Fibroblast of lung (primary cell): Measurements from ENCODE around the gene PPME1. TPM values are rescaled to one million over a fixed set of nuclear protein-coding genes. Genes with fewer than 3 reads are reported as not detected.

ENCODE experiments used
- DNase-seq, 2 donors: peaks; one replicate each; pipeline versions ENCODE4 v3.0.0 to v3.0.0-alpha.2; 2010; ENCODE audit warnings: low read depth in 2 of 2
- H2AFZ ChIP-seq: 2 replicates; pipeline ENCODE4 v1.5.1; 2012; ENCODE audit warnings: low read length, control low read depth, inconsistent platforms
- H3K27ac ChIP-seq: 2 replicates; pipeline ENCODE4 v1.5.1; 2011; ENCODE audit warnings: low read length, control low read depth; ENCODE audit not compliant: insufficient read depth
- H3K27me3 ChIP-seq: 2 replicates; pipeline ENCODE4 v1.5.1; 2011; ENCODE audit warnings: mild to moderate bottlenecking, low read length; ENCODE audit not compliant: control insufficient read depth, insufficient read depth
- H3K36me3 ChIP-seq: 2 replicates; pipeline ENCODE4 v1.5.1; 2011; ENCODE audit warnings: low read length; ENCODE audit not compliant: control insufficient read depth, insufficient read depth
- H3K4me1 ChIP-seq: 2 replicates; pipeline ENCODE4 v1.5.1; 2011; ENCODE audit warnings: low read length; ENCODE audit not compliant: control insufficient read depth, insufficient read depth; ENCODE audit errors: extremely low read depth
- H3K4me2 ChIP-seq: 2 replicates; pipeline ENCODE4 v1.5.1; 2011; ENCODE audit warnings: low read length, control low read depth; ENCODE audit not compliant: insufficient read depth; ENCODE audit errors: extremely low read depth
- H3K4me3 ChIP-seq, 4 experiments: fragments of 200-600 bp in 1 of 4; sonication (generic) in 1 of 4; replicated peaks in 1 of 4; 2 replicates each; pipeline ENCODE4 v1.5.1; 2011 to 2016; ENCODE audit warnings: low read length in 4 of 4, low read depth in 3 of 4, mild to moderate bottlenecking in 3 of 4, control low read depth in 2 of 4, inconsistent platforms in 1 of 4, mixed read lengths in 1 of 4; ENCODE audit not compliant: insufficient read depth in 1 of 4; ENCODE audit errors: control extremely low read depth in 1 of 4
- H3K79me2 ChIP-seq: 2 replicates; pipeline ENCODE4 v1.5.1; 2012; ENCODE audit warnings: mild to moderate bottlenecking, low read length, inconsistent platforms; ENCODE audit not compliant: control insufficient read depth, insufficient read depth
- H3K9ac ChIP-seq: 2 replicates; pipeline ENCODE4 v1.5.1; 2011; ENCODE audit warnings: mild to moderate bottlenecking, low read length, control low read depth; ENCODE audit not compliant: insufficient read depth
- H3K9me3 ChIP-seq: 2 replicates; pipeline ENCODE4 v1.5.1; 2012; ENCODE audit warnings: low read depth, low read length; ENCODE audit not compliant: control insufficient read depth, insufficient read depth
- H4K20me1 ChIP-seq: 2 replicates; pipeline ENCODE4 v1.5.1; 2011; ENCODE audit warnings: low read length; ENCODE audit not compliant: control insufficient read depth, insufficient read depth; ENCODE audit errors: extremely low read depth
- EZH2 ChIP-seq: IDR thresholded peaks from 2 replicates; pipeline ENCODE4 v1.5.1; 2012; ENCODE audit warnings: low read length, control low read depth, mild to moderate bottlenecking; ENCODE audit errors: missing control alignments
- polyA plus RNA-seq, 2 donors: library from polyadenylated mRNA; depleted of rRNA in 1 of 2; stranded (reverse) in 1 of 2; unstranded in 1 of 2; fragments of >200 nt; gene quantifications; 2 replicates each; pipeline ENCODE4 v1.2.1, GENCODE V29; 2011 to 2012; ENCODE audit warnings: missing spikeins in 1 of 2
- total RNA-seq: library from RNA; depleted of rRNA; stranded (reverse); fragments of >200 nt; gene quantifications from 2 replicates; pipeline ENCODE4 v1.2.1, GENCODE V29; 2014
- TF ChIP-seq, protein P1 (sequence below), 2 donors: IDR thresholded peaks in 1 of 2; conservative IDR thresholded peaks in 1 of 2; 1 replicate in 1 of 2; 2 replicates in 1 of 2; pipeline ENCODE4 v1.5.1; 2011 to 2012; ENCODE audit warnings: low read length in 2 of 2, control low read depth in 1 of 2, inconsistent platforms in 1 of 2, low read depth in 1 of 2, mild to moderate bottlenecking in 1 of 2

Gene PPME1
- total and polyA plus RNA-seq, 2 donors (not counting 1 experiment from before 2014, with no cell fraction given) = 35.3 to 38.8 TPM

DNA sequence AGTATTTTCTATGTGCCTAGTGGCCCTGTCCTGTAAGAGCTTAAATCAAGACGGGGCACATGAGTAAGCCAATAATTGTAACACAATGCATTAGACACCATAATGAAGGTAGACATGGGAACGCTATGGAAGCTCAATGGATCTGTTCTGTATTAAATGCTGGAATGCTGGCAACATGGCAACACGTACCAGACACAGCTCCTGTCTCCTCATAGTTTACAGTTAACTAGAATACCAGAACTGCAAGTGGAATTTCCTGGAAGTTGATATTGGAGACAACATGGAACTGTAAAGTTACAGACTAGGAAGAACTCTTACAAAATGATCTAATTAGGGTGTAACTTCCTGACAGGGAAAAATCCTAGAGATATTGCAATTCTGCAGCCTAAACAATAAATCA lies 127.9 kb downstream of the PPME1 start:
- no peaks in the 10 kb centered on the region for H4K20me1 ChIP-seq
- no peaks in the 10 kb centered on the region for H3K9me3 ChIP-seq
- no peaks in the 10 kb centered on the region for H3K79me2 ChIP-seq
- no peak overlapping the region for H3K4me2 ChIP-seq
- no peaks in the 10 kb centered on the region for H3K27me3 ChIP-seq
- no peaks in the 10 kb centered on the region for H3K36me3 ChIP-seq
- H3K9ac ChIP-seq = no peak overlapping the region
- no peaks in the 10 kb centered on the region for H3K4me1 ChIP-seq
- TF ChIP-seq, protein P1, sequence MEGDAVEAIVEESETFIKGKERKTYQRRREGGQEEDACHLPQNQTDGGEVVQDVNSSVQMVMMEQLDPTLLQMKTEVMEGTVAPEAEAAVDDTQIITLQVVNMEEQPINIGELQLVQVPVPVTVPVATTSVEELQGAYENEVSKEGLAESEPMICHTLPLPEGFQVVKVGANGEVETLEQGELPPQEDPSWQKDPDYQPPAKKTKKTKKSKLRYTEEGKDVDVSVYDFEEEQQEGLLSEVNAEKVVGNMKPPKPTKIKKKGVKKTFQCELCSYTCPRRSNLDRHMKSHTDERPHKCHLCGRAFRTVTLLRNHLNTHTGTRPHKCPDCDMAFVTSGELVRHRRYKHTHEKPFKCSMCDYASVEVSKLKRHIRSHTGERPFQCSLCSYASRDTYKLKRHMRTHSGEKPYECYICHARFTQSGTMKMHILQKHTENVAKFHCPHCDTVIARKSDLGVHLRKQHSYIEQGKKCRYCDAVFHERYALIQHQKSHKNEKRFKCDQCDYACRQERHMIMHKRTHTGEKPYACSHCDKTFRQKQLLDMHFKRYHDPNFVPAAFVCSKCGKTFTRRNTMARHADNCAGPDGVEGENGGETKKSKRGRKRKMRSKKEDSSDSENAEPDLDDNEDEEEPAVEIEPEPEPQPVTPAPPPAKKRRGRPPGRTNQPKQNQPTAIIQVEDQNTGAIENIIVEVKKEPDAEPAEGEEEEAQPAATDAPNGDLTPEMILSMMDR (conservative IDR thresholded peaks at IDR 0.05 in 1 of 2, IDR thresholded peaks at IDR 0.05 in 1 of 2; ENCODE audit: low read depth in 1 of 2, low read length in 2 of 2) = no peak
- no peak for TF ChIP-seq EZH2
- no peak for DNase-seq
- no peak overlapping the region for H3K27ac ChIP-seq
- H3K4me3 ChIP-seq = no peak overlapping the region
- H2AFZ ChIP-seq = no peak overlapping the region

Other genes starting within 250 kb of the PPME1 start
- 0.17 TPM in 1 of 2 replicates, not detected in the other for gene DNAJB13, start 220.3 kb upstream of the PPME1 start, total RNA-seq
- gene DNAJB13, start 220.3 kb upstream of the PPME1 start, polyA plus RNA-seq = 0.10 TPM in 1 of 2 replicates, not detected in the other
- 0.77 and 4.8 TPM in 2 replicates for gene UCP2, start 188.4 kb upstream of the PPME1 start, total RNA-seq
- gene UCP2, start 188.4 kb upstream of the PPME1 start, polyA plus RNA-seq = 10.7 and 11.5 TPM in 2 replicates
- 0.26 and 0.33 TPM in 2 replicates for gene UCP3, start 162.2 kb upstream of the PPME1 start, total RNA-seq
- 0.11 and 0.18 TPM in 2 replicates for gene UCP3, start 162.2 kb upstream of the PPME1 start, polyA plus RNA-seq
- gene C2CD3, start 287 bp upstream of the PPME1 start, total RNA-seq = 6.2 and 8.3 TPM in 2 replicates
- gene C2CD3, start 287 bp upstream of the PPME1 start, polyA plus RNA-seq = 5.8 and 7.5 TPM in 2 replicates
- 4.1 and 5.1 TPM in 2 replicates for gene P4HA3, start 140.4 kb downstream of the PPME1 start, total RNA-seq
- 2.2 and 3.1 TPM in 2 replicates for gene P4HA3, start 140.4 kb downstream of the PPME1 start, polyA plus RNA-seq
- gene PGM2L1, start 227.1 kb downstream of the PPME1 start, total RNA-seq = 3.1 and 4.1 TPM in 2 replicates
- gene PGM2L1, start 227.1 kb downstream of the PPME1 start, polyA plus RNA-seq = 1.3 and 1.4 TPM in 2 replicates